Psoas muscle (tissue), 8 donors: ENCODE data around the gene VEGFB. TPM values are rescaled to one million over a fixed set of nuclear protein-coding genes. Genes with fewer than 3 reads are reported as not detected.

Source experiments
- ATAC-seq, 4 donors: fragments of 200-7000 bp; cut with Tn5 transposase; one replicate each; pipeline ENCODE4 v1.9.1; 2020; ENCODE audit warnings: moderate library complexity in 3 of 4, mild to moderate bottlenecking in 2 of 4
- DNase-seq, 2 donors: peaks; one replicate each; pipeline ENCODE4 v3.0.0-alpha.2; 2020
- H3K27ac ChIP-seq: fragments of 200-600 bp; one replicate; pipeline ENCODE4 v1.8.0; 2022
- H3K27me3 ChIP-seq, 3 donors: fragments of 200-600 bp in 1 of 3; one replicate each; pipeline versions ENCODE4 v1.6.1 to v1.8.0; 2013 to 2022; ENCODE audit warnings: low read length in 2 of 3, mild to moderate bottlenecking in 2 of 3, moderate library complexity in 1 of 3; ENCODE audit not compliant: insufficient read depth in 3 of 3
- H3K36me3 ChIP-seq, 2 donors: fragments of 200-600 bp in 1 of 2; one replicate each; pipeline versions ENCODE4 v1.6.1 to v1.8.0; 2013 to 2022; ENCODE audit warnings: low read depth in 1 of 2, mild to moderate bottlenecking in 1 of 2, moderate library complexity in 1 of 2; ENCODE audit not compliant: insufficient read depth in 1 of 2
- H3K4me1 ChIP-seq: fragments of 200-600 bp; one replicate; pipeline ENCODE4 v1.8.0; 2022
- H3K4me3 ChIP-seq: fragments of 200-600 bp; one replicate; pipeline ENCODE4 v1.8.0; 2022; ENCODE audit warnings: mild to moderate bottlenecking
- H3K9me3 ChIP-seq: fragments of 200-600 bp; one replicate; pipeline ENCODE4 v1.8.0; 2022
- CTCF ChIP-seq: fragments of 200-600 bp; IDR thresholded peaks from one replicate; pipeline ENCODE4 v1.8.0; 2022; ENCODE audit warnings: antibody characterized with exemption
- WGBS, 3 donors: extraction: QIAGEN DNeasy Blood & Tissue Kit; methylation state at CpG; one replicate each; pipeline versions ENCODE4 v1.1.6 to v1.1.7; 2013; 5-methylcytosine and 5-hydroxymethylcytosine counted together
- intact Hi-C, 2 donors: fragments of 100-400 bp; cut with DNase I; formaldehyde crosslinking; loops; one replicate each; pipeline versions ENCODE4 v1.11.0 to v1.14.2; 2022
- polyA plus RNA-seq, 3 donors: library from polyadenylated mRNA; stranded (reverse); fragments of 200-250 nt; gene quantifications; one replicate each; pipeline ENCODE4 v1.2.3, GENCODE V29; 2013
- total RNA-seq, 4 donors: library from RNA; stranded (reverse); fragmentation: NEBNext Ultra II Directional in 2 of 4; extraction: Animal tissue kit (Norgen Biotek cat#: 25700) in 2 of 4; gene quantifications; one replicate each; pipeline versions ENCODE4 v1.2.1 to v1.2.4, GENCODE V29; 2021 to 2023
- donor health status: healthy with polysubstance abuse.
- donor health status: DM: no; HTN: no; CAD: no; lungs with moderate emphysema.
- donor health status: Bipolar disorder and iron deficiency.
- donor health status: healthy.
- donor health status: DM: yes; HTN: yes; CAD: no.
- donor health status: DM: no; HTN: no; CAD: no.
- donor health status: DM: no; HTN: no; CAD: no.
- donor health status: DM: yes; HTN: yes; CAD: no.

VEGFB gene
- total and polyA plus RNA-seq, 7 donors = 77.0 to 125 (median 100.0) TPM

- intact Hi-C loops = loop anchor here in 1 of 2 donors (2.0 to 5.0 kb wide), 2 partner anchors 17 to 50 kb away; partner anchors contain the start of gene CATSPERZ
- DNase-seq (peak; percentile 52 to 74), ATAC-seq (peak in 2 of 4 donors; percentile 17)
- TF ChIP-seq CTCF = no peak
- H3K36me3 ChIP-seq = peaks cover 0 to 28% of the 10 kb centered on the region in 2 donors
- peak overlapping the region; percentile 75 for H3K27ac ChIP-seq
- 9 to 23% (median 10%) methylated on average over 22 to 23 of the region's 23 CpGs for WGBS, 3 donors
- H3K4me1 ChIP-seq = peaks cover 36% of the 10 kb centered on the region
- no peaks in the 10 kb centered on the region for H3K27me3 ChIP-seq
- H3K9me3 ChIP-seq = no peaks in the 10 kb centered on the region
- H3K4me3 ChIP-seq = peak overlapping the region; percentile 89
These were observed 17.9 kb downstream of the VEGFB start for GRCh38 chr11:64252003-64252872.

GRCh38 chr11:64253043-64253442, 18.7 kb downstream of the VEGFB start:
- TF ChIP-seq CTCF = no peak
- DNase-seq (peak in 1 of 2 donors; percentile 41), ATAC-seq (no peak)
- 72 to 73% (median 73%) methylated on average over 8 of the region's 8 CpGs for WGBS, 3 donors
- intact Hi-C loops = loop anchor here in 1 of 2 donors (2.0 to 5.0 kb wide), 2 partner anchors 16 to 49 kb away; partner anchors contain the start of gene CATSPERZ
- Histone ChIP-seq H3K4me1 (peaks cover 32% of the 10 kb centered on the region), H3K36me3 (peaks cover 0 to 36% of the 10 kb centered on the region in 2 donors), H3K9me3 (no peaks in the 10 kb centered on the region), H3K27me3 (no peaks in the 10 kb centered on the region), H3K27ac (peak overlapping the region; percentile 6), H3K4me3 (peak overlapping the region; percentile 89)

GRCh38 chr11:64253481-64253880, 19.1 kb downstream of the VEGFB start:
- H3K36me3 ChIP-seq = peaks cover 0 to 41% of the 10 kb centered on the region in 2 donors
- no peaks in the 10 kb centered on the region for H3K9me3 ChIP-seq
- peaks cover 29% of the 10 kb centered on the region for H3K4me1 ChIP-seq
- ATAC-seq (peak; percentile 30 to 63 (median 38)), DNase-seq (peak; percentile 58 to 83)
- WGBS, 3 donors = 22 to 45% (median 25%) methylated on average over 5 of the region's 5 CpGs
- intact Hi-C loops = loop anchor here in 1 of 2 donors (2.0 to 5.0 kb wide), 2 partner anchors 15 to 49 kb away; partner anchors contain the start of gene CATSPERZ
- no peak for TF ChIP-seq CTCF
- H3K27ac ChIP-seq = peak overlapping the region; percentile 6
- H3K27me3 ChIP-seq = no peaks in the 10 kb centered on the region
- H3K4me3 ChIP-seq = peak overlapping the region; percentile 89

GRCh38 chr11:64254326-64254725, 19.9 kb downstream of the VEGFB start:
- peak in 1 of 2 donors; percentile 53 for DNase-seq

More at GRCh38 chr11:64254326-64254725, 19.9 kb downstream of the VEGFB start:
- 84 to 89% (median 86%) methylated on average over 6 to 7 of the region's 7 CpGs for WGBS, 3 donors
- TF ChIP-seq CTCF = no peak
- Histone ChIP-seq H3K27me3 (no peaks in the 10 kb centered on the region), H3K27ac (no peak overlapping the region), H3K4me3 (no peak overlapping the region), H3K9me3 (no peaks in the 10 kb centered on the region), H3K36me3 (peaks cover 0 to 49% of the 10 kb centered on the region in 2 donors), H3K4me1 (peaks cover 29% of the 10 kb centered on the region)
- intact Hi-C loops = loop anchor here in 1 of 2 donors (5.0 kb wide), 1 partner anchor 48 kb away; the partner anchor contains the start of gene CATSPERZ
- ATAC-seq = no peak
